Stimulated activated naive CD8-positive, alpha-beta T cell treated with anti-CD3 and anti-CD28 coated beads, Interleukin-15, Interleukin-2, amounts not matched to agents 100 ng/mL and 50 ng/mL, for 24 hours (primary cell): ENCODE data around the gene USP9Y.
A peak's percentile ranks its signal among the peaks of the same experiment; 100 is the strongest.

ENCODE experiments used
- H3K27ac Mint-ChIP-seq: one replicate; pipeline ENCODE4 v1.8.0; 2021; ENCODE audit warnings: mild to moderate bottlenecking, mixed read lengths
- H3K27me3 Mint-ChIP-seq: one replicate; pipeline ENCODE4 v1.8.0; 2021; ENCODE audit warnings: mixed read lengths
- H3K36me3 Mint-ChIP-seq: one replicate; pipeline ENCODE4 v1.8.0; 2021; ENCODE audit warnings: low read depth, mixed read lengths
- H3K4me1 Mint-ChIP-seq: one replicate; pipeline ENCODE4 v1.8.0; 2021; ENCODE audit warnings: low read depth, mixed read lengths
- H3K4me3 Mint-ChIP-seq: one replicate; pipeline ENCODE4 v1.8.0; 2021; ENCODE audit warnings: mild to moderate bottlenecking, mixed read lengths
- H3K9me3 Mint-ChIP-seq: one replicate; pipeline ENCODE4 v1.8.0; 2021; ENCODE audit warnings: mixed read lengths

USP9Y gene

DNA sequence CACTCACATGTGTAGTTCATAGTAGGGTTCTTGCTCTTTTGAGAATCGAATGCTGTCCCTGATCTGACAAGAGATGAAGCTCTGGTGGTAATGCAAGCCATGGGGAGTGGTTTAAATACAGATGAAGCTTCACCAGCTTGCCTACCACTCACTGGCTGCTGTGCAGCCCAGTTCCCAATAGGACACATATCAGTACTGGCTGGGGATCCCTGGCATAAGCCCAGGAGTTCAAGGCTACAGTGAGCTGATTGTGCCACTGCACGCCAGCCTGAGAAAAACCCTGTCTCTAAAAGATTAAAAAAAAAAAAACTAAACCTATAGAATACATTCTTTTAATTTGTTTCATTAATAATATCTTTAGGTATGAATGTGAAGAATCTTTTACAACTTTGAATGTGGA, 136.5 kb downstream of the USP9Y start:
- no peaks in the 10 kb centered on the region for H3K27me3 Mint-ChIP-seq
- no peaks in the 10 kb centered on the region for H3K9me3 Mint-ChIP-seq
- H3K4me3 Mint-ChIP-seq, result no peak overlapping the region
- H3K4me1 Mint-ChIP-seq, result peaks cover 3% of the 10 kb centered on the region
- no peak overlapping the region for H3K27ac Mint-ChIP-seq
- H3K36me3 Mint-ChIP-seq, result peaks cover 5% of the 10 kb centered on the region

DNA sequence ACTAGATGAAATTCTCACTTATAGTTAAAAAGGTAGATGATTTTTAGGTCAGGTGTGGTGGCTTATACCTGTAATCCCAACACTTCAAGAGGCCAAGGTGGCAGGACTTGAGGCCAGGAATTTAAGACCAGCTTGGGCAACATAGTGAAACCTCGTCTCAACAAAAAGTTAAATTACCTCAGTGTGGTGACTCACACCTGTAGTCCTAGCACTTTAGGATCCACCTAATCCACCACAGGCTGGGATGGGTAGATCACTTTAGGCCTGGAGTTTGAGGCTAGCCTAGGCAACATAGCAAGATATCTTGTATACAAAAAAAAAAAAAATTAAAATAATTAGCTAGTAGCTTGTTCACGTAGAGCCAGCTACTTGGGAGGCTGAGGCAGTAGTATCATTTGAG, 140.3 kb downstream of the USP9Y start:
- no peak overlapping the region for H3K27ac Mint-ChIP-seq
- no peaks in the 10 kb centered on the region for H3K9me3 Mint-ChIP-seq
- no peak overlapping the region for H3K4me3 Mint-ChIP-seq
- no peaks in the 10 kb centered on the region for H3K4me1 Mint-ChIP-seq
- H3K27me3 Mint-ChIP-seq, result no peaks in the 10 kb centered on the region
- peaks cover 5% of the 10 kb centered on the region for H3K36me3 Mint-ChIP-seq

DNA sequence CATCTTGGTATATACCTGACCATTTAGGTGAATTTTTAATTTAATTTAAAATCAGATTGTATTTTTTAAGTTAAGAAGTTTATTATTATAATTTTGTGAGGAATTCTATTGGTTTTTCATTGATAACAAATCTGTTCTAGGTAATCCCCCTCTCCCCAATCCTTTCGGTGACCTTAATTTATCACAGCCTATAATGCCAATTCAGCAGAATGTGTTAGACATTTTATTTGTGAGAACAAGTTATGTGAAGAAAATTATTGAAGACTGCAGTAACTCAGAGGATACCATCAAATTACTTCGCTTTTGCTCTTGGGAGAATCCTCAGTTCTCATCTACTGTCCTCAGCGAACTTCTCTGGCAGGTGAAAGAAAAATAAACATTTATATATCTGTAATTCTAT, 145.8 kb downstream of the USP9Y start:
- Mint-ChIP-seq H3K9me3 (no peaks in the 10 kb centered on the region), H3K4me1 (peaks cover 7% of the 10 kb centered on the region), H3K4me3 (no peak overlapping the region), H3K27me3 (no peaks in the 10 kb centered on the region), H3K27ac (no peak overlapping the region), H3K36me3 (peaks cover 27% of the 10 kb centered on the region)

DNA sequence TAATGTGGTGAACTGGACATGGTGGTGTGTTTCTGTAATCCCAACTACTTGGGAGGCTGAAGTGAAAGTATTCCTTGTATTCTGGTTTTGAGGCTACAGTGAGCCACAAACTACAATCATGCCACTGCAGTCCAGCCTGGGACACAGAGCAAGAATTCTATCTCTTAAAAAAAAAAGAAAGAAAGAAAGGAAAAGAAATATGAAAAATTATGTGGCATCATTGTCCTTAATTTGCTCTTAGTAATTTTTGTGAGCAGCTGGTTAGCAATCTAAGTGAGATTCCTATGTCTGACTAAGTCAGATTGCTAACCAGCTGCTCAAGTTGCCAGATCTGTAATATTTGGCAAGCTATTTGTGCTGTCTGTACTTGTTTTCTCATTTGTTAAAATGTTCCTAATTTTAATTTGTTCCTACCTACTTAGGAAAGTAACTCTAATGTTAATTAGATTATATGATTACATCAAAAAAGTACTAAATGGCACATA, 154.8 kb downstream of the USP9Y start:
- Mint-ChIP-seq H3K4me1 (no peaks in the 10 kb centered on the region), H3K36me3 (peaks cover 16% of the 10 kb centered on the region), H3K27me3 (no peaks in the 10 kb centered on the region), H3K4me3 (no peak overlapping the region), H3K9me3 (no peaks in the 10 kb centered on the region), H3K27ac (no peak overlapping the region)

DNA sequence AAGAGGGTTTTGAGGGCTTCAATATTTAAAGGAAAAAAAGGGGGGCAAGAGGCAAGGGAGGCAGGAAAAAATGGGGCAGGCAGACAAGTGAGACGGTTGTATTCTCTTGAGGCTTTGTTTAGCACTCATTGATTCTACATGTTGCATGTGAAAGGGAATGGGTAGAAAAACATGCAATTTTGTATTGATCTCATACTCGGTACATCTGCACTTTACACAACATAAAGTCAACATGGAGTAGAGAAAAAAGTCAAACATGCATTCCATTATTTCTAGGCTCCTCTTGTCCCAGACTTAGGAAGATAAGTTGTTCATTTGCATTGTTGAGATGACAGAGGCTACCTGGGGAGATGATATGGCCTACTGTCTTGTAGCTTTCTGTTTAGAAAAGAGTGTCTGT, 166.9 kb downstream of the USP9Y start:
- Mint-ChIP-seq H3K27me3 (no peaks in the 10 kb centered on the region), H3K27ac (no peak overlapping the region), H3K36me3 (peaks cover under 1% of the 10 kb centered on the region), H3K4me1 (no peaks in the 10 kb centered on the region), H3K4me3 (no peak overlapping the region), H3K9me3 (no peaks in the 10 kb centered on the region)

DNA sequence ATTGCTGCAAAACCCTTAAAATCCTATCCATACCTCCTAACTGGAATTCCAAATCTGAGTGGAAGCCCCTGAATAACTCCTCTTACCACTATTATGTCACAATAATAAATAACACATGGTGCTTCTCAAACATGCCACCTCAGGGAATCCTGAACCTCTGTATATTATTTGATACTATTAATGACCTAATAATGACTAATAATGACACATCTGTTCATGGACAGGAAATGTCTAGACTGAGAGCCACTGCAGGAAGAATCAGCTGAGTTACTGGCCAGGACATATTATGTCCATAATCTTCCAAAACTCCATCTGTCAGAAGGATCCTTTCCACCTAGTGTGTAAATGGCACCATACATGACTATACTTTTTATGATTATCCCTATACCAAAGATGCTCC, 195.9 kb downstream of the USP9Y start:
- Mint-ChIP-seq H3K27ac (no peak overlapping the region), H3K9me3 (no peaks in the 10 kb centered on the region), H3K36me3 (no peaks in the 10 kb centered on the region), H3K4me3 (no peak overlapping the region), H3K4me1 (no peaks in the 10 kb centered on the region), H3K27me3 (peaks cover 8% of the 10 kb centered on the region)

DNA sequence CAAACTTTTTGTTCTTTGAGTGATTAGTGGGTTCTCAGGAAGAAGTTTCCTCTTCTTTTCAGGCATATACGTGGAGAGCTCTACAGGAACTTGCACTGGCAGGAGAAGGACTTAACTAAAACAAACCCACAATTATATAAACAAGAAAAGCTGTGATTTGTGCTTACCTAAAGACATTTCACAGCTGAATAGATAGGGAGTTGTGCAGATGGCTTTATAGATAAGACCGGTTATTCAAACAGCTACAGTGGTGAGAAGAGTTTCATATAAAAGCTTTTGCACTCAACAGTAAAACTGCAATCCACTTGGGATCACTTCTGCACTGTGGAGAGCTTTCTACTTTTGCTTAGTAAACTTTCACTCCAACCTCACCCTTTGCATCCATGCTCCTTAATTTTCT, 197.6 kb downstream of the USP9Y start:
- no peak overlapping the region for H3K4me3 Mint-ChIP-seq
- H3K27me3 Mint-ChIP-seq, result peaks cover 4% of the 10 kb centered on the region
- H3K36me3 Mint-ChIP-seq, result no peaks in the 10 kb centered on the region
- H3K27ac Mint-ChIP-seq, result no peak overlapping the region
- no peaks in the 10 kb centered on the region for H3K9me3 Mint-ChIP-seq
- H3K4me1 Mint-ChIP-seq, result no peaks in the 10 kb centered on the region

DNA sequence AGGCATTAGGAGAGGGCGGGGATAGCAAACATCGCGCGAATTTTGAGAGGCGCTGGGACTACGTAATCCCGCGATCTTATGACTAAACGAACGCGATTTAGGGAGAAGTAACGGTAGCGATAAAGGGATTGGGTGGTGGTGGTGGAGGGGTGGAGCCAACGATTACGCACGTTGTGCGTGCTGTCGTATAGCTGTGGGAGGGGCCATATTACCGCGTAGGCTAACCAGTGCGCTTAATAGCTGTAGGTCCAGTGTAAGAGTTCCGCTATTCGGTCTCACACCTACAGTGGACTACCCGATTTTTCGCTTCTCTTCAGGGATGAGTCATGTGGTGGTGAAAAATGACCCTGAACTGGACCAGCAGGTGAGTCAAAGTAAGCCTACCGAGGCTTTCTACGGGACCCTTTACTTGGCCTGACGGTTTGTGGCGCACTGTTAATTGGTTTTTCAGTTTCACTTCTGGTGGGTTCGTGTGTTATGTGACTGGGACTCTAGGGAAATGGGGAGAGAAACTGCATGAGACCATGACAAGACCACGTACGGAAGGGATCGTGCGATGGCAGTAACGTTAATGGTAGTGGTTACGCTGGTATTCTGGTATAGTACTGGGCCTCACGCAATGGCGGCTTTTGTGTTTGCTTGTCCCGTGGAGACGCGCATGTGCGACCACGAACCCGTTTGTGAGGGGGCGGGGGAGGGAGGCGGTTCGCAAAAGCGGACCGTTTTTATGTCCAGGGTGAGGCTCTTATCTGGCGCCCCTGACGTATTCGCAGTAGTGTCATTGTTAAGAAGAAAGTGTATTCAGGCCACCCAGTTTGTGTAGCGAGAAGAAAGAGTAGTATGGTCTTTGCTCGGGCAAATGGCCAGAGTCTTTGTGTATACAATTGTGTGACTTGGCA, 203.8 kb downstream of the USP9Y start, which contains the start of gene DDX3Y:
Gene DDX3Y (plus strand): TSS at position 251 of the 899 bp plus-strand sequence. CDS start 69 bp downstream, at position 320.
- no peaks in the 10 kb centered on the region for H3K27me3 Mint-ChIP-seq
- H3K27ac Mint-ChIP-seq, result peak within 1 kb of the TSS; percentile 100
- peaks cover 34% of the 10 kb centered on the region for H3K36me3 Mint-ChIP-seq
- H3K9me3 Mint-ChIP-seq, result no peaks in the 10 kb centered on the region
- peaks cover 28% of the 10 kb centered on the region for H3K4me1 Mint-ChIP-seq
- peak within 1 kb of the TSS; percentile 97 for H3K4me3 Mint-ChIP-seq

DNA sequence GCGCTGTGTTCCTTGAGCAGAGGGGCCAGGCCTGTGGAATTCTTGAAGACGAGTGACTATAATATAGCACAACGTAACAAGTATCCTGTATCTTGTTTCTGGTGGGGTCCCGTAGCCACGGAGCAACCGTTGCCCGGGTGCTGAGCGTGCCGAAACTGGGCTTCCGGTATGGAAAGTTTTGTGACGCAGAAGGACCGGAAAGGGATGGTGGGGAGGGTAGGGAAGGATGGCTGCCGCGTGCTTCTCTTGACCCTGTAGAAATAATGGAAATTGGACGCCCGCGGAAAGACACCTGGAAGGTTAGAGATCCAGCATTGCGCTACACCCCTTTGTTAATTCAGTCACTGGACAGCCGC, 204.5 kb downstream of the USP9Y start:
- Mint-ChIP-seq H3K9me3 (no peaks in the 10 kb centered on the region), H3K36me3 (peaks cover 40% of the 10 kb centered on the region), H3K27me3 (no peaks in the 10 kb centered on the region), H3K4me3 (peak overlapping the region; percentile 97), H3K4me1 (peaks cover 34% of the 10 kb centered on the region), H3K27ac (peak overlapping the region; percentile 100)

DNA sequence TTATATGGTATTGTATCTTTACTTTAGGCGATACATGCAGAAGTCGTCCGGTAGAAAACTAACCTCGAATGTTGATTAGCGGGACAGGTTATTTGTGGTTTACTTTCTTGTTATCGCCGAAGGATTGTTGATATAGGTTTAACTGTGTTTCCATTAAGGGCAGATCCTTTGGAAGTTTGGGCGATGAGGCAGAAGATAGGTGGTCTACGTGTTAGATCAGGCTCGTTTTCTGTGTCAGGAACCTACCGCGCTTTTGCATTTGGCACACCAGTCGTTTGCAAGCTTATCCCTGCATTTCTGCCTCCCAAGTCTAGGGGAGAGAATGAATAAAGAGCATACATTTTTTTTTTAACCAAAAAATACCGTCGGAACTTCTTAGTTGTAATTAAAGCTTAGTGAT, 204.9 kb downstream of the USP9Y start:
- Mint-ChIP-seq H3K4me1 (peaks cover 37% of the 10 kb centered on the region), H3K36me3 (peaks cover 43% of the 10 kb centered on the region), H3K27ac (peak overlapping the region; percentile 100), H3K9me3 (no peaks in the 10 kb centered on the region), H3K27me3 (no peaks in the 10 kb centered on the region), H3K4me3 (peak overlapping the region; percentile 97)
